RWPE2 (cell line): Measurements from ENCODE around the gene TK2.

Experiments
- ATAC-seq: fragments of 200-7000 bp; cut with Tn5 transposase; 3 replicates; pipeline ENCODE4 v1.9.1; 2021; ENCODE audit warnings: low read depth
- DNase-seq: peaks from one replicate; pipeline ENCODE4 v3.0.0-alpha.2; 2020; ENCODE audit warnings: low spot score
- H3K27ac ChIP-seq: fragments of 450-650 bp; 2 replicates; pipeline ENCODE4 v1.5.1; 2017; ENCODE audit warnings: mild to moderate bottlenecking; ENCODE audit not compliant: poor library complexity, severe bottlenecking
- H3K27me3 ChIP-seq: fragments of 250-450 bp; sonication (Bioruptor Pico); 2 replicates; pipeline ENCODE4 v1.5.1; 2021; ENCODE audit warnings: mild to moderate bottlenecking, moderate library complexity; ENCODE audit not compliant: insufficient read depth, poor library complexity, severe bottlenecking
- H3K36me3 ChIP-seq: fragments of 250-450 bp; sonication (Bioruptor Pico); 2 replicates; pipeline ENCODE4 v1.5.1; 2020; ENCODE audit warnings: low read depth, mild to moderate bottlenecking, moderate library complexity
- H3K4me1 ChIP-seq: fragments of 250-450 bp; sonication (Bioruptor Pico); 2 replicates; pipeline ENCODE4 v1.5.1; 2021; ENCODE audit warnings: mild to moderate bottlenecking, moderate library complexity; ENCODE audit not compliant: insufficient read depth, poor library complexity, severe bottlenecking
- H3K4me3 ChIP-seq: fragments of 250-450 bp; sonication (Bioruptor Pico); 2 replicates; pipeline ENCODE4 v1.5.1; 2021; ENCODE audit warnings: mild to moderate bottlenecking, moderate library complexity; ENCODE audit not compliant: severe bottlenecking
- H3K9me3 ChIP-seq: fragments of 250-450 bp; sonication (Bioruptor Pico); 2 replicates; pipeline ENCODE4 v1.5.1; 2021; ENCODE audit warnings: mild to moderate bottlenecking, moderate library complexity; ENCODE audit not compliant: severe bottlenecking
- CTCF ChIP-seq: fragments of 450-650 bp; IDR thresholded peaks from one replicate; pipeline ENCODE4 v1.5.1; 2017; ENCODE audit warnings: mild to moderate bottlenecking, moderate library complexity; ENCODE audit not compliant: poor library complexity, severe bottlenecking

TK2 gene

GRCh38 chr16:66561381-66562080 is 11.6 kb upstream of the TK2 start:
- no peak for TF ChIP-seq CTCF
- Histone ChIP-seq H3K36me3 (peaks cover 96% of the 10 kb centered on the region), H3K27me3 (no peaks in the 10 kb centered on the region), H3K9me3 (no peaks in the 10 kb centered on the region), H3K27ac (no peak overlapping the region), H3K4me1 (no peaks in the 10 kb centered on the region), H3K4me3 (no peak overlapping the region)
- no peak for ATAC-seq
- no peak for DNase-seq

- DNase-seq (no peak), ATAC-seq (no peak)
- Histone ChIP-seq H3K9me3 (no peaks in the 10 kb centered on the region), H3K36me3 (peaks cover 88% of the 10 kb centered on the region), H3K4me3 (no peak overlapping the region), H3K4me1 (no peaks in the 10 kb centered on the region), H3K27me3 (no peaks in the 10 kb centered on the region), H3K27ac (no peak overlapping the region)
- TF ChIP-seq CTCF = no peak
Observed at GRCh38 chr16:66560107-66560506, 10.2 kb upstream of the TK2 start.

GRCh38 chr16:66554495-66554894 is 4.6 kb upstream of the TK2 start:
- Histone ChIP-seq H3K4me3 (no peak overlapping the region), H3K27ac (no peak overlapping the region), H3K36me3 (peaks cover 54% of the 10 kb centered on the region), H3K4me1 (peaks cover 16% of the 10 kb centered on the region), H3K27me3 (no peaks in the 10 kb centered on the region), H3K9me3 (no peaks in the 10 kb centered on the region)
- ATAC-seq (no peak), DNase-seq (no peak)
- no peak for TF ChIP-seq CTCF

- no peak for ATAC-seq
- no peak overlapping the region for H3K4me3 ChIP-seq
- peaks cover 20% of the 10 kb centered on the region for H3K4me1 ChIP-seq
- no peak for TF ChIP-seq CTCF
- DNase-seq = no peak
- peaks cover 49% of the 10 kb centered on the region for H3K36me3 ChIP-seq
- H3K27me3 ChIP-seq = no peaks in the 10 kb centered on the region
- H3K27ac ChIP-seq = no peak overlapping the region
- no peaks in the 10 kb centered on the region for H3K9me3 ChIP-seq
Observed at GRCh38 chr16:66554021-66554420, 4.1 kb upstream of the TK2 start.

GRCh38 chr16:66553223-66553622 is 3.3 kb upstream of the TK2 start:
- Histone ChIP-seq H3K9me3 (no peaks in the 10 kb centered on the region), H3K27ac (peak overlapping the region; percentile 44), H3K36me3 (peaks cover 41% of the 10 kb centered on the region), H3K4me3 (peak overlapping the region; percentile 40), H3K4me1 (peaks cover 24% of the 10 kb centered on the region), H3K27me3 (no peaks in the 10 kb centered on the region)
- ATAC-seq = no peak
- TF ChIP-seq CTCF = no peak
- DNase-seq = no peak
